ENCODE data around the gene KLC3.
"Not testable (repeated sequence)": the region's sequence is repeated elsewhere in the genome, so short reads cannot be mapped to it uniquely, and the experiment has no call there.

KLC3 gene

GRCh38 chr19:45314708-45315245 lies 25.8 kb upstream of the KLC3 start:
- in situ Hi-C loops (cut with MboI; ENCODE audit: low sequenced_read_pairs) = no loop called here

- in situ Hi-C loops (cut with MboI; ENCODE audit: low sequenced_read_pairs) = no loop called here
Measured at GRCh38 chr19:45315304-45315703, 25.2 kb upstream of the KLC3 start.

- in situ Hi-C loops (cut with MboI; ENCODE audit: low sequenced_read_pairs) = no loop called here
Measured at GRCh38 chr19:45320997-45321775, 19.4 kb upstream of the KLC3 start.

- in situ Hi-C loops (cut with MboI; ENCODE audit: low sequenced_read_pairs) = no loop called here
Measured at GRCh38 chr19:45321848-45322247, 18.7 kb upstream of the KLC3 start.

GRCh38 chr19:45322311-45322710 lies 18.2 kb upstream of the KLC3 start:
- in situ Hi-C loops (cut with MboI; ENCODE audit: low sequenced_read_pairs) = no loop called here

GRCh38 chr19:45322744-45323281 lies 17.7 kb upstream of the KLC3 start, which contains the start of gene CKM:
Gene CKM (minus strand): TSS chr19:45322875. CDS start chr19:45319713, 3,162 bp downstream.
- in situ Hi-C loops (cut with MboI; ENCODE audit: low sequenced_read_pairs) = no loop called here

- in situ Hi-C loops (cut with MboI; ENCODE audit: low sequenced_read_pairs) = no loop called here
Measured at GRCh38 chr19:45323671-45324081, 16.9 kb upstream of the KLC3 start.

- in situ Hi-C loops (cut with MboI; ENCODE audit: low sequenced_read_pairs) = no loop called here
Measured at GRCh38 chr19:45324349-45324907, 16.1 kb upstream of the KLC3 start.

GRCh38 chr19:45327404-45328143 lies 13.0 kb upstream of the KLC3 start:
- in situ Hi-C loops (cut with MboI; ENCODE audit: low sequenced_read_pairs) = no loop called here

- in situ Hi-C loops (cut with MboI; ENCODE audit: low sequenced_read_pairs) = no loop called here
Measured at GRCh38 chr19:45331411-45331810, 9.1 kb upstream of the KLC3 start.

GRCh38 chr19:45333609-45334303 lies 6.8 kb upstream of the KLC3 start:
- in situ Hi-C loops (cut with MboI; ENCODE audit: low sequenced_read_pairs) = no loop called here

- in situ Hi-C loops (cut with MboI; ENCODE audit: low sequenced_read_pairs) = not testable (repeated sequence)
Measured at GRCh38 chr19:45334881-45335280, 5.7 kb upstream of the KLC3 start.

- in situ Hi-C loops (cut with MboI; ENCODE audit: low sequenced_read_pairs) = no loop called here
Measured at GRCh38 chr19:45336696-45337251, 3.8 kb upstream of the KLC3 start.

- in situ Hi-C loops (cut with MboI; ENCODE audit: low sequenced_read_pairs) = no loop called here
Measured at GRCh38 chr19:45339629-45340028, 921 bp upstream of the KLC3 start.

GRCh38 chr19:45340899-45341453 lies 426 bp downstream of the KLC3 start:
- in situ Hi-C loops (cut with MboI; ENCODE audit: low sequenced_read_pairs) = no loop called here

- in situ Hi-C loops (cut with MboI; ENCODE audit: low sequenced_read_pairs) = no loop called here
Measured at GRCh38 chr19:45342911-45343310, 2.4 kb downstream of the KLC3 start.

- in situ Hi-C loops (cut with MboI; ENCODE audit: low sequenced_read_pairs) = no loop called here
Measured at GRCh38 chr19:45344621-45345505, 4.3 kb downstream of the KLC3 start.

GRCh38 chr19:45345506-45345860 lies 4.9 kb downstream of the KLC3 start:
- in situ Hi-C loops (cut with MboI; ENCODE audit: low sequenced_read_pairs) = no loop called here

GRCh38 chr19:45346449-45346848 lies 5.9 kb downstream of the KLC3 start:
- in situ Hi-C loops (cut with MboI; ENCODE audit: low sequenced_read_pairs) = no loop called here

Data from HL-60/S4 (cell line).